OCI-LY1 (cell line): ENCODE results near the gene MAD1L1.

Experiments used
- H2AFZ ChIP-seq: fragments of 200-600 bp; sonication (generic), shearing (Covaris generic); 2 replicates; pipeline ENCODE4 v1.6.0; 2014; ENCODE audit warnings: antibody characterized with exemption, mild to moderate bottlenecking, low read length
- H3F3A ChIP-seq: fragments of 200-600 bp; sonication (generic), shearing (Covaris generic); 2 replicates; pipeline ENCODE4 v1.6.0; 2014; ENCODE audit warnings: mild to moderate bottlenecking, antibody characterized with exemption, low read length, moderate library complexity; ENCODE audit not compliant: insufficient read depth
- H3K27ac ChIP-seq: fragments of 200-600 bp; sonication (generic); 2 replicates; pipeline ENCODE4 v1.5.1; 2014; ENCODE audit warnings: low read length, mixed run types, mild to moderate bottlenecking, low read depth; ENCODE audit not compliant: poor library complexity, severe bottlenecking
- H3K27me3 ChIP-seq: fragments of 200-600 bp; sonication (generic); 2 replicates; pipeline ENCODE4 v1.6.0; 2014; ENCODE audit warnings: antibody characterized with exemption, mild to moderate bottlenecking, low read length, moderate library complexity; ENCODE audit not compliant: insufficient read depth
- H3K36me3 ChIP-seq: fragments of 200-600 bp; sonication (generic); 2 replicates; pipeline ENCODE4 v1.6.1; 2014; ENCODE audit warnings: mild to moderate bottlenecking, antibody characterized with exemption, low read length, moderate library complexity, mixed read lengths; ENCODE audit not compliant: insufficient read depth
- H3K4me1 ChIP-seq: fragments of 200-600 bp; sonication (generic); 2 replicates; pipeline ENCODE4 v1.5.1; 2014; ENCODE audit warnings: mild to moderate bottlenecking, low read length, moderate library complexity; ENCODE audit not compliant: insufficient read depth, severe bottlenecking
- H3K4me2 ChIP-seq: fragments of 200-600 bp; sonication (generic), shearing (Covaris generic); 2 replicates; pipeline ENCODE4 v1.6.1; 2014; ENCODE audit warnings: low read length
- H3K4me3 ChIP-seq: fragments of 200-600 bp; sonication (generic); 2 replicates; pipeline ENCODE4 v1.5.1; 2014; ENCODE audit warnings: low read length, low read depth, mild to moderate bottlenecking, mixed read lengths; ENCODE audit not compliant: poor library complexity, severe bottlenecking
- H3K79me2 ChIP-seq: fragments of 200-600 bp; shearing (Covaris generic); 2 replicates; pipeline ENCODE4 v1.6.1; 2016; ENCODE audit warnings: mixed run types, low read length, mixed read lengths; ENCODE audit not compliant: insufficient read depth
- H3K9ac ChIP-seq: fragments of 200-600 bp; sonication (generic), shearing (Covaris generic); 2 replicates; pipeline ENCODE4 v1.6.1; 2014; ENCODE audit warnings: mild to moderate bottlenecking, low read length, mixed read lengths
- H3K9me2 ChIP-seq: fragments of 200-600 bp; sonication (generic), shearing (Covaris generic); 2 replicates; pipeline ENCODE4 v1.6.1; 2014; ENCODE audit warnings: low read depth, mild to moderate bottlenecking, low read length, mixed read lengths
- H3K9me3 ChIP-seq: fragments of 200-600 bp; shearing (Covaris generic); 2 replicates; pipeline ENCODE4 v1.6.1; 2014; ENCODE audit warnings: low read length, mixed read lengths
- H4K20me1 ChIP-seq: fragments of 200-600 bp; sonication (generic), shearing (Covaris generic); 2 replicates; pipeline ENCODE4 v1.6.0; 2016; ENCODE audit warnings: mild to moderate bottlenecking, low read length; ENCODE audit not compliant: insufficient read depth
- CTCF ChIP-seq: fragments of 200-600 bp; sonication (generic), shearing (Covaris generic); IDR thresholded peaks from 2 replicates; pipeline ENCODE4 v1.5.1; 2017; ENCODE audit warnings: mild to moderate bottlenecking, antibody characterized with exemption, low read length, moderate library complexity, mixed read lengths
- EZH2 ChIP-seq: fragments of 200-600 bp; sonication (generic), shearing (Covaris generic); IDR thresholded peaks from 2 replicates; pipeline ENCODE4 v1.8.0; 2017; ENCODE audit warnings: borderline replicate concordance, mixed run types, mild to moderate bottlenecking, antibody characterized with exemption, low read length, moderate library complexity, mixed read lengths

Gene MAD1L1

GRCh38 chr7:1806354-1806753, 426.4 kb downstream of the MAD1L1 start:
- H3K36me3 ChIP-seq = no peaks in the 10 kb centered on the region
- H3K79me2 ChIP-seq = no peaks in the 10 kb centered on the region
- H3K9me3 ChIP-seq = no peaks in the 10 kb centered on the region
- H3K27me3 ChIP-seq = no peaks in the 10 kb centered on the region
- no peaks in the 10 kb centered on the region for H3F3A ChIP-seq
- H4K20me1 ChIP-seq = no peaks in the 10 kb centered on the region
- H3K4me2 ChIP-seq = no peak overlapping the region
- no peak overlapping the region for H3K27ac ChIP-seq
- H3K9ac ChIP-seq = no peak overlapping the region
- TF ChIP-seq CTCF = no peak
- no peak for TF ChIP-seq EZH2
- no peaks in the 10 kb centered on the region for H3K4me1 ChIP-seq
- H2AFZ ChIP-seq = no peak overlapping the region
- no peak overlapping the region for H3K4me3 ChIP-seq
- no peaks in the 10 kb centered on the region for H3K9me2 ChIP-seq

GRCh38 chr7:1804310-1804709, 428.4 kb downstream of the MAD1L1 start:
- H3K9ac ChIP-seq = no peak overlapping the region
- H3K27me3 ChIP-seq = no peaks in the 10 kb centered on the region; the same call in 1 of the 2 replicates
- no peaks in the 10 kb centered on the region for H3K4me1 ChIP-seq
- no peaks in the 10 kb centered on the region for H3K79me2 ChIP-seq
- no peaks in the 10 kb centered on the region for H3K9me3 ChIP-seq
- no peak overlapping the region for H2AFZ ChIP-seq
- no peaks in the 10 kb centered on the region for H3F3A ChIP-seq
- H3K36me3 ChIP-seq = no peaks in the 10 kb centered on the region
- H3K4me2 ChIP-seq = no peak overlapping the region
- no peaks in the 10 kb centered on the region for H3K9me2 ChIP-seq
- no peaks in the 10 kb centered on the region for H4K20me1 ChIP-seq
- H3K4me3 ChIP-seq = no peak overlapping the region
- H3K27ac ChIP-seq = no peak overlapping the region
- no peak for TF ChIP-seq CTCF

GRCh38 chr7:1802899-1803298, 429.8 kb downstream of the MAD1L1 start:
- no peaks in the 10 kb centered on the region for H3F3A ChIP-seq
- no peaks in the 10 kb centered on the region for H3K9me2 ChIP-seq
- H3K4me1 ChIP-seq = no peaks in the 10 kb centered on the region
- no peaks in the 10 kb centered on the region for H3K9me3 ChIP-seq
- TF ChIP-seq CTCF = no peak
- no peak for TF ChIP-seq EZH2
- H3K36me3 ChIP-seq = no peaks in the 10 kb centered on the region
- no peak overlapping the region for H2AFZ ChIP-seq
- H3K9ac ChIP-seq = no peak overlapping the region
- no peak overlapping the region for H3K27ac ChIP-seq
- H4K20me1 ChIP-seq = no peaks in the 10 kb centered on the region
- no peaks in the 10 kb centered on the region; the same call in 1 of the 2 replicates for H3K27me3 ChIP-seq
- no peak overlapping the region for H3K4me3 ChIP-seq
- H3K4me2 ChIP-seq = no peak overlapping the region
- H3K79me2 ChIP-seq = no peaks in the 10 kb centered on the region
